KMS-11 (cell line): ENCODE measurements around the gene SEC24D.
"Not testable (repeated sequence)": the region's sequence is repeated elsewhere in the genome, so short reads cannot be mapped to it uniquely, and the experiment has no call there.

ENCODE experiments used
- H2AFZ ChIP-seq: fragments of 200-600 bp; sonication (generic); 2 replicates; pipeline ENCODE4 v1.6.1; 2016; ENCODE audit warnings: antibody characterized with exemption, mixed run types, low read depth
- H3K27ac ChIP-seq: fragments of 200-600 bp; sonication (generic); 2 replicates; pipeline ENCODE4 v1.6.1; 2016; ENCODE audit warnings: mild to moderate bottlenecking, mixed run types
- H3K27me3 ChIP-seq: fragments of 200-600 bp; sonication (generic); 2 replicates; pipeline ENCODE4 v1.6.1; 2017; ENCODE audit warnings: mild to moderate bottlenecking, low read depth, mixed run types, moderate library complexity; ENCODE audit not compliant: insufficient read depth
- H3K36me3 ChIP-seq: fragments of 200-600 bp; sonication (generic); 2 replicates; pipeline ENCODE4 v1.6.1; 2017; ENCODE audit warnings: mild to moderate bottlenecking, mixed run types; ENCODE audit not compliant: insufficient read depth
- H3K4me1 ChIP-seq: fragments of 200-600 bp; sonication (generic); 2 replicates; pipeline ENCODE4 v1.6.1; 2016; ENCODE audit warnings: mild to moderate bottlenecking, low read depth, mixed run types; ENCODE audit not compliant: poor library complexity, severe bottlenecking
- H3K4me2 ChIP-seq: fragments of 200-600 bp; sonication (generic); 2 replicates; pipeline ENCODE4 v1.7.0; 2016; ENCODE audit warnings: mild to moderate bottlenecking, mixed run types
- H3K4me3 ChIP-seq: fragments of 200-600 bp; sonication (generic); IDR thresholded peaks from 2 replicates; pipeline ENCODE4 v1.6.1; 2017; ENCODE audit warnings: low read depth, low read length, mixed read lengths; ENCODE audit not compliant: insufficient read depth
- H3K79me2 ChIP-seq: fragments of 200-600 bp; sonication (generic); 2 replicates; pipeline ENCODE4 v1.6.1; 2016; ENCODE audit warnings: low read depth, mixed run types; ENCODE audit not compliant: insufficient read depth
- H3K9ac ChIP-seq: fragments of 200-600 bp; sonication (generic); 2 replicates; pipeline ENCODE4 v1.6.1; 2016; ENCODE audit warnings: mild to moderate bottlenecking, mixed run types
- H4K20me1 ChIP-seq: fragments of 200-600 bp; sonication (generic); 2 replicates; pipeline ENCODE4 v1.6.1; 2016; ENCODE audit warnings: mild to moderate bottlenecking, mixed run types; ENCODE audit not compliant: insufficient read depth
- TF ChIP-seq, protein P1 (sequence below): fragments of 200-600 bp; sonication (generic); conservative IDR thresholded peaks from 2 replicates; pipeline ENCODE4 v1.6.1; 2017; ENCODE audit warnings: low read depth, mild to moderate bottlenecking, antibody characterized with exemption, low read length, moderate library complexity, mixed read lengths

SEC24D gene

DNA sequence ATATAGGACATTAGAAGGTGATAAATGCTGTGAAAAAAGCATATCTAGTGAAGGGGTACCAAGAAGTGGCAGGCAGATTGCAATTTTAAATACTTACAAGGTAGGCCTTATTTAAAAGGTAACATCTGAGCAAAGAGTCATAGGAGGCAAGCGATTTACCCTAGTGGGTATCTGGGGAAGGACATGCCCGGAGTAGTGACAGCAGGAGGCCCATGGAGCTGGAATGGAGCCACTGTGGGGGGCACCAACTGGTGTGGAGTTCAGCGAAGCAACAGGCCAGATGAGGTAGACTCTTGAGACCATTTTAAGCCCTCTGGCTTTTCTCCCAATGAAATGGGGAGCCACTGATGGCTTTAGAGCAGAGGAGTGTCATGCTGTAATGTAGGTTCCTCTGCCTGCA, 37.3 kb downstream of the SEC24D start:
- no peaks in the 10 kb centered on the region for H3K27me3 ChIP-seq
- no peaks in the 10 kb centered on the region; the same call in 1 of the 2 replicates for H4K20me1 ChIP-seq
- H3K36me3 ChIP-seq = no peaks in the 10 kb centered on the region; the same call in 1 of the 2 replicates
- H3K27ac ChIP-seq = no peak overlapping the region
- TF ChIP-seq, protein P1, sequence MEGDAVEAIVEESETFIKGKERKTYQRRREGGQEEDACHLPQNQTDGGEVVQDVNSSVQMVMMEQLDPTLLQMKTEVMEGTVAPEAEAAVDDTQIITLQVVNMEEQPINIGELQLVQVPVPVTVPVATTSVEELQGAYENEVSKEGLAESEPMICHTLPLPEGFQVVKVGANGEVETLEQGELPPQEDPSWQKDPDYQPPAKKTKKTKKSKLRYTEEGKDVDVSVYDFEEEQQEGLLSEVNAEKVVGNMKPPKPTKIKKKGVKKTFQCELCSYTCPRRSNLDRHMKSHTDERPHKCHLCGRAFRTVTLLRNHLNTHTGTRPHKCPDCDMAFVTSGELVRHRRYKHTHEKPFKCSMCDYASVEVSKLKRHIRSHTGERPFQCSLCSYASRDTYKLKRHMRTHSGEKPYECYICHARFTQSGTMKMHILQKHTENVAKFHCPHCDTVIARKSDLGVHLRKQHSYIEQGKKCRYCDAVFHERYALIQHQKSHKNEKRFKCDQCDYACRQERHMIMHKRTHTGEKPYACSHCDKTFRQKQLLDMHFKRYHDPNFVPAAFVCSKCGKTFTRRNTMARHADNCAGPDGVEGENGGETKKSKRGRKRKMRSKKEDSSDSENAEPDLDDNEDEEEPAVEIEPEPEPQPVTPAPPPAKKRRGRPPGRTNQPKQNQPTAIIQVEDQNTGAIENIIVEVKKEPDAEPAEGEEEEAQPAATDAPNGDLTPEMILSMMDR = no peak
- no peak overlapping the region for H3K9ac ChIP-seq
- H3K4me1 ChIP-seq = no peaks in the 10 kb centered on the region
- no peak overlapping the region for H3K4me3 ChIP-seq
- no peaks in the 10 kb centered on the region for H3K79me2 ChIP-seq
- H2AFZ ChIP-seq = no peak overlapping the region
- no peak overlapping the region for H3K4me2 ChIP-seq

DNA sequence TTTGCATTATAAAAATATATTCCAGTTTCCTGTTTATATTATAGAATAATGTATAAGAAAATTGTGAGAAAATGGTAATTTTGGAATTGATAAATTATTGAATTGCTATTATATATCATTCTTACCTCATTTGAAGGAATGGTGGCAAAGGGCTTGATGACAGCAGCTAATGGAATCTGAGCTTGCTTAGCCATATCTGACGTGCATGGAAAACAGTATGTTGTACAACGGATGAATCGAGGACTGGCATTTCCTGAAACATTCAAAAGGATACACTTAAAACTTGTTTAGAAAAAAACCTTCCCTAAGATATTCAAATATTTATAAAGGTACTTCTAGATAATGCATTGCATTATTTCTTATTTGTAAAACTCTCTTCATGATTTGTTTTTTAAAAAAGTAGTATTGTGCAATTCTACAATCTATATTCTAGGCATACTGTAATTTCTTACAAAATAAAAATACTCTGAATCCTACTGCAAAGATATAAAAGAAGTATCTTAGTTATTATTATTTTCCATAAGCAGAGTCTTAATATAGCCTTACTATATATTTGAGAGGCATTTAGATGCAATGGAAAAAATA, 38.3 kb downstream of the SEC24D start:
- no peak overlapping the region for H3K4me2 ChIP-seq
- H3K79me2 ChIP-seq = no peaks in the 10 kb centered on the region
- no peak overlapping the region for H3K9ac ChIP-seq
- no peak overlapping the region for H3K27ac ChIP-seq
- H4K20me1 ChIP-seq = no peaks in the 10 kb centered on the region; the same call in 1 of the 2 replicates
- H3K27me3 ChIP-seq = no peaks in the 10 kb centered on the region
- H3K36me3 ChIP-seq = no peaks in the 10 kb centered on the region; the same call in 1 of the 2 replicates
- no peak overlapping the region for H3K4me3 ChIP-seq
- TF ChIP-seq, protein P1 = no peak
- H3K4me1 ChIP-seq = no peaks in the 10 kb centered on the region
- H2AFZ ChIP-seq = no peak overlapping the region

DNA sequence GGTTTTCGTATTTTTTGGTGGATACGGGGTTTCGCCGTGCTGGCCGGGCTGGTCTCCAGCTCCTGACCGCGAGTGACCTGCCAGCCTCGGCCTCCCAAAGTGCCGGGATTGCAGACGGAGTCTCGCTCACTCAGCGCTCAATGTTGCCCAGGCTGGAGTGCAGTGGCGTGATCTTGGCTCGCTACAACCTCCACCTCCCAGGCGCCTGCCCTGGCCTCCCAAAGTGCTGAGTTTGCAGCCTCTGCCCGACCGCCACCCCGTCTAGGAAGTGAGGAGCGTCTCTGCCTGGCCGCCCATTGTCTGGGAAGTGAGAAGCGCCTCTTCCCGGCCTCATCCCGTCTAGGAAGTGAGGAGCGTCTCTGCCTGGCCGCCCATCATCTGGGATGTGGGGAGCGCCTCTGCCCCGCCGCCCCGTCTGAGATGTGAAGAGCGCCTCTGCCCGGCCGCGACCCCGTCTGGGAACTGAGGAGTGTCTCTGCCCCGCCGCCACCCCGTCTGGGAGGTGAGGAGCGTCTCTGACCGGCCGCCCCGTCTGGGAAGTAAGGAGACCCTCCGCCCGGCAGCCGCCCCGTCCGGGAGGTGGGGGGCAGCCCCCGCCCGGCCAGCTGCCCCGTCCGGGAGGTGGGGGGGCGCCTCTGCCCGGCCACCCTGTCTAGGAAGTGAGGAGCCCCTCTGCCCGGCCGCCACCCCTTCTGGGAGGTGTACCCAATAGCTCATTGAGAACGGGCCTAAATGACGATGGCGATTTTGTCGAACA, 44.1 kb downstream of the SEC24D start:
- not testable (repeated sequence) for H3K27ac ChIP-seq, H3K4me3 ChIP-seq, H3K79me2 ChIP-seq, H4K20me1 ChIP-seq, H3K4me2 ChIP-seq, H2AFZ ChIP-seq, H3K9ac ChIP-seq, H3K4me1 ChIP-seq, H3K27me3 ChIP-seq, H3K36me3 ChIP-seq

DNA sequence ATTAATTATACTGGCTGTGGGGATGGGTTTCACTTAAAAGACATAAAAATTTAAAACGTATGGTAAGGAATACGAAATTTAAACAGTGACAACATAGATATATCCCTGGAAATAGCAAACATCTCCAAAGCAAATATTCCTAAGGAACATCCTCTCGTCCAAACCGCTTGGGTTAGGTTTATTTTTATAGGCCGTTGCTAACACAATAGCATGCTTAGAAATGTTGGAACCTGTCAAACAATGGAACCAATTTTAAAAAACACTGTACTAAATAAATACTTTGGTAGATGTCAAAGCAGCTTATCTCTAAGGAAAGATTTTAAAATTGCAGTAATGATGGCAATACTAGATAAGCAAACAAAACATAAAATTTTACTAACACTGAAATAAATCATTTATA, 45.4 kb downstream of the SEC24D start:
- H3K27me3 ChIP-seq = no peaks in the 10 kb centered on the region
- H3K4me1 ChIP-seq = no peaks in the 10 kb centered on the region
- no peak overlapping the region for H3K9ac ChIP-seq
- H3K36me3 ChIP-seq = no peaks in the 10 kb centered on the region
- H3K4me3 ChIP-seq = no peak overlapping the region
- H3K27ac ChIP-seq = no peak overlapping the region
- H3K79me2 ChIP-seq = no peaks in the 10 kb centered on the region
- H3K4me2 ChIP-seq = no peak overlapping the region
- H2AFZ ChIP-seq = no peak overlapping the region
- TF ChIP-seq, protein P1 = no peak
- no peaks in the 10 kb centered on the region for H4K20me1 ChIP-seq

DNA sequence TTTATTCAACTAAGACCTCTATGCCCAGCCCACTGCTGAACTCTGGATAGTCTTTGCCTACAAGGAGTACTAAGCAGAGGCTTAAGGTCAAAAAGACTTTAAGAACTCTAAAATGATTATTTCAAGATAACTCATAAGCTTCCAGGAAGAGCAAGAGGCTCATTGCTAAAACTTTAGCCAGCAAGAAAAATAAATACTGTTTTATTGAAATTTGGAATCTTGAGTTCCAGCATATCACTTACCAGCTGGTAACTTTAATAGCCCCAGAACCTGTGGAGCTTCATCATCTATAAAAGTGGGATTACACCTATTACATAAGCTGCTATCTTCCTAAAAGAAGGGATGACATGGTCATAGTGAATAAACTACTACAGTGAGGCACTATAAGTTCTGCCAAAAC, 47.0 kb downstream of the SEC24D start:
- no peaks in the 10 kb centered on the region for H3K4me1 ChIP-seq
- H3K27ac ChIP-seq = no peak overlapping the region
- TF ChIP-seq, protein P1 = no peak
- H2AFZ ChIP-seq = no peak overlapping the region
- no peaks in the 10 kb centered on the region for H3K36me3 ChIP-seq
- no peak overlapping the region for H3K4me3 ChIP-seq
- no peak overlapping the region for H3K9ac ChIP-seq
- H3K4me2 ChIP-seq = no peak overlapping the region
- no peaks in the 10 kb centered on the region for H3K27me3 ChIP-seq
- H3K79me2 ChIP-seq = no peaks in the 10 kb centered on the region
- H4K20me1 ChIP-seq = no peaks in the 10 kb centered on the region
